ENCODE measurements around the gene SLC38A8. TPM values are rescaled to one million over a fixed set of nuclear protein-coding genes. Genes with fewer than 3 reads are reported as not detected.

The SLC38A8 gene
- total RNA-seq, 1 donor from 2014 or later: not detected

DNA sequence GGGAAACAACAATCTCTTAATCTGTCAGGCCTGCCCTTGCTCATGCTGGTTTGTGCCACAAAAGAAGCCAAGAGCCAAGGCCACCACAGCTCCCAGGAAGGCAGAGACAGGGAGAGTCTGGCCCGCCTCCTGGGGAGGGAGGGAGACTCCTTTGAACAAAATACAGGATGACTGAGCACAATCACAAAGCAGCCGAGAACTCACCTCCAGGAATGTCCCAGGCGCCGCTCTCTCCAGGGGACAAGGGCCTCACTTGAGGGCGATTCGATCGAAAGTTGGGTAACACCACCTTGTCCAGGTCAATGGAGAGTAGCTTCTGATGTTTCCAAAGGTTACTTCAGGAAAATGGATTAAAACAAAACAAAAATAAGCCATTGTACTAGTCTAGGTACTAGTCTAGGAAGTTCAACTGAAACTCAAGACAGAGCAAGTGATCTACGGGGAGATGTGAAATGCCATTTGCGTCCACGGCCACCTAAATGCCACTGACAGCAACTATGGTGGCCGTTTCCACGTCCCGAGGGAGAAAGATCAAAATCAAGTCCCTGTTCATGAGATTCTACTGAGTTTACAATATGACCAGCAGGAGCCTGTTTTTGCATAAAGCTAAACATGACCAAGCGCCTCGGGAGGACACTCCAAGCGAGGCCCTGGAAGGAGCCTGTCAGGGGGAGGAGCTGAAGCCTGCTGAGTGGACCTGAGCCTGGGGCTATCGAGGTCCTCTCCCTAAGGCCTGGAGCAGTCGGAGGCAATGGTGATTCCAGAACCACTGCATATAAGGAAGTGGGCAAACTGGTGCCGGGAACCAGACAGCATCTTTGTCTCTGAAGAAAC is 13.4 kb upstream of the SLC38A8 start:
- peaks cover 0 to 85% of the 10 kb centered on the region in 2 donors for H3K36me3 ChIP-seq
- H3K4me3 ChIP-seq: no peak overlapping the region
- no peaks in the 10 kb centered on the region for H3K27me3 ChIP-seq
- no peaks in the 10 kb centered on the region for H3K4me1 ChIP-seq
- no peak overlapping the region for H3K27ac ChIP-seq
- no peaks in the 10 kb centered on the region for H3K9me3 ChIP-seq
- intact Hi-C loops (cut with DNase I): no loop called here
- TF ChIP-seq POLR2AphosphoS5 (IDR thresholded peaks at IDR 0.05; ENCODE audit: insufficient read depth in 1 of 2, low read depth in 1 of 2): no peak
- no peak for TF ChIP-seq POLR2A (IDR thresholded peaks at IDR 0.05)
- no peak for DNase-seq (ENCODE audit: extremely low spot score in 2 of 2)

DNA sequence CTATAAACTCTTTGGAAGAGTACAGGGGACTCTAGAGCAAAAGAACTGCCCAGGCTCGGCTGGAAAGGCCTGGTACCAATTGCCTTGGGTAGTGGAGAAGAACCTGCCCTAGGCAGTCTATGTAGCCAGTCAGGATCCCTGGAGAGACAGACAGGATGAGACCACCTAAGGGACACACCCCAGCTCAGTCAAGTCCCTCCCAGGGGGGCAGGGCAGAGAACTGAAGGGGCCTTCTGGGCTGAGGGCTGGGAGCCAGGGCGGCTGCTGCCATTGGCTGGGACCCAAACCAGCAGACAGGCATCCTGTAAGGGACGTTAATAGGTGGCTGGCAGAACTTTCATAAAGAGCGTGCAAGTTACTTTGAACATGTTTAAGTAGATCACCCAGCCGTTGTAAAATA is 12.8 kb upstream of the SLC38A8 start:
- no peak for TF ChIP-seq CTCF (IDR thresholded peaks at IDR 0.05)
- no peak for TF ChIP-seq POLR2AphosphoS5 (IDR thresholded peaks at IDR 0.05; ENCODE audit: insufficient read depth in 1 of 2, low read depth in 1 of 2)
- no peak for TF ChIP-seq POLR2A (IDR thresholded peaks at IDR 0.05)
- Histone ChIP-seq H3K9me3 (no peaks in the 10 kb centered on the region), H3K27me3 (no peaks in the 10 kb centered on the region), H3K36me3 (peaks cover 0 to 79% of the 10 kb centered on the region in 2 donors), H3K4me3 (no peak overlapping the region), H3K27ac (no peak overlapping the region), H3K4me1 (no peaks in the 10 kb centered on the region)
- DNase-seq (ENCODE audit: extremely low spot score in 2 of 2): no peak
- intact Hi-C loops (cut with DNase I): no loop called here

- Histone ChIP-seq H3K36me3 (peaks cover 0 to 81% of the 10 kb centered on the region in 2 donors), H3K4me3 (no peak overlapping the region), H3K4me1 (no peaks in the 10 kb centered on the region), H3K9me3 (no peaks in the 10 kb centered on the region), H3K27me3 (no peaks in the 10 kb centered on the region), H3K27ac (no peak overlapping the region)
- DNase-seq (ENCODE audit: extremely low spot score in 2 of 2): no peak
- no peak for TF ChIP-seq CTCF (IDR thresholded peaks at IDR 0.05)
- TF ChIP-seq POLR2AphosphoS5 (IDR thresholded peaks at IDR 0.05; ENCODE audit: insufficient read depth in 1 of 2, low read depth in 1 of 2): no peak
- TF ChIP-seq POLR2A (IDR thresholded peaks at IDR 0.05): no peak
- intact Hi-C loops (cut with DNase I): no loop called here
Measured at GRCh38 chr16:84054916-84055315, 12.3 kb upstream of the SLC38A8 start.

GRCh38 chr16:84054271-84054670 is 11.7 kb upstream of the SLC38A8 start:
- intact Hi-C loops (cut with DNase I): no loop called here

DNA sequence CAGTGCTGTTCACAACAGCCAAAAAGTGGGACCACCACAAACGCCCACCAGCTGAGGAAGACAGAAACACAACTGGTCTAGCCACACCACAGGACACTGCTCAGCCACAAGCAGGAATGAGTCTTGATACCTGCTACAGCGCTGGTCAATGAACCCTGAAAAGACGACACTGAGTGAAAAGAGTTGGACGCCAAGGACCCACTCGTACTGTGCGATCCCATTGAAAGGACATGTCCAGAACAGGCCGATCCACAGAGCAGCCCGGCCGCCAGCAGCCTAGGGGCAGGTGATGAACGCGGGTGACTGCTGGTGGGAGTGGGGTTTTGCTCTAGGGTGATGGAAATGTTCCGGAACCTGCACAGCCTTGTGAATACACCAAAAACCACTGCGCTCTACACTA is 10.6 kb upstream of the SLC38A8 start:
- Histone ChIP-seq H3K27ac (no peak overlapping the region), H3K4me3 (no peak overlapping the region), H3K9me3 (no peaks in the 10 kb centered on the region), H3K4me1 (no peaks in the 10 kb centered on the region), H3K36me3 (peaks cover 0 to 68% of the 10 kb centered on the region in 2 donors), H3K27me3 (no peaks in the 10 kb centered on the region)
- intact Hi-C loops (cut with DNase I): no loop called here
- TF ChIP-seq POLR2AphosphoS5 (IDR thresholded peaks at IDR 0.05; ENCODE audit: insufficient read depth in 1 of 2, low read depth in 1 of 2) (no peak), CTCF (IDR thresholded peaks at IDR 0.05) (no peak), POLR2A (IDR thresholded peaks at IDR 0.05) (no peak)
- no peak for DNase-seq (ENCODE audit: extremely low spot score in 2 of 2)

More at GRCh38 chr16:84054271-84054670, 11.7 kb upstream of the SLC38A8 start:
- Histone ChIP-seq H3K27ac (no peak overlapping the region), H3K4me1 (no peaks in the 10 kb centered on the region), H3K36me3 (peaks cover 0 to 77% of the 10 kb centered on the region in 2 donors), H3K4me3 (no peak overlapping the region), H3K27me3 (no peaks in the 10 kb centered on the region), H3K9me3 (no peaks in the 10 kb centered on the region)
- no peak for TF ChIP-seq POLR2A (IDR thresholded peaks at IDR 0.05)
- TF ChIP-seq CTCF (IDR thresholded peaks at IDR 0.05): no peak
- no peak for TF ChIP-seq POLR2AphosphoS5 (IDR thresholded peaks at IDR 0.05; ENCODE audit: insufficient read depth in 1 of 2, low read depth in 1 of 2)
- DNase-seq (ENCODE audit: extremely low spot score in 2 of 2): no peak

Measured in vagina (tissue), 2 donors.